DMS 273 (cell line): ENCODE results near the gene GBGT1.
A peak's percentile ranks its signal among the peaks of the same experiment; 100 is the strongest.
"Not testable (repeated sequence)": the region's sequence is repeated elsewhere in the genome, so short reads cannot be mapped to it uniquely, and the experiment has no call there.

Experiments
- DNase-seq: peaks from one replicate; lab custom pipeline; 2025; ENCODE audit not compliant: unreplicated experiment; lab: John Stamatoyannopoulos, UW

Gene GBGT1

GRCh38 chr9:133163504-133164172 lies at the start of gene GBGT1:
TSS of gene GBGT1 (minus strand) at chr9:133163914. CDS start at chr9:133162412, 1,502 bp downstream.
- peak; percentile 46 for DNase-seq

- DNase-seq = no peak
Measured at GRCh38 chr9:133210609-133211008, 46.9 kb upstream of the GBGT1 start.

GRCh38 chr9:133210202-133210532 lies 46.5 kb upstream of the GBGT1 start:
- DNase-seq = no peak

GRCh38 chr9:133209327-133210201 lies 45.9 kb upstream of the GBGT1 start:
- DNase-seq = not testable (repeated sequence)

- DNase-seq = not testable (repeated sequence)
Measured at GRCh38 chr9:133208880-133209300, 45.2 kb upstream of the GBGT1 start, which contains the start of gene OBP2B. TSS of gene OBP2B (minus strand) at chr9:133209250. CDS start at chr9:133209199, 51 bp downstream.

GRCh38 chr9:133208171-133208879 lies 44.6 kb upstream of the GBGT1 start:
- not testable (repeated sequence) for DNase-seq

GRCh38 chr9:133207540-133208170 lies 43.9 kb upstream of the GBGT1 start:
- no peak for DNase-seq

- no peak for DNase-seq
Measured at GRCh38 chr9:133207021-133207531, 43.4 kb upstream of the GBGT1 start.

GRCh38 chr9:133205996-133206931 lies 42.5 kb upstream of the GBGT1 start:
- no peak for DNase-seq

GRCh38 chr9:133205481-133205887 lies 41.8 kb upstream of the GBGT1 start:
- not testable (repeated sequence) for DNase-seq

- no peak for DNase-seq
Measured at GRCh38 chr9:133204993-133205336, 41.3 kb upstream of the GBGT1 start.

- no peak for DNase-seq
Measured at GRCh38 chr9:133204335-133204992, 40.8 kb upstream of the GBGT1 start.

- DNase-seq = no peak
Measured at GRCh38 chr9:133203506-133204075, 39.9 kb upstream of the GBGT1 start.

- no peak for DNase-seq
Measured at GRCh38 chr9:133202688-133203453, 39.2 kb upstream of the GBGT1 start.

GRCh38 chr9:133202145-133202513 lies 38.4 kb upstream of the GBGT1 start:
- no peak for DNase-seq

GRCh38 chr9:133201424-133202144 lies 37.9 kb upstream of the GBGT1 start:
- no peak for DNase-seq

- no peak for DNase-seq
Measured at GRCh38 chr9:133200631-133201030, 36.9 kb upstream of the GBGT1 start.
